ENCODE data around the gene CDC37. TPM values are rescaled to one million over a fixed set of nuclear protein-coding genes. Genes with fewer than 3 reads are reported as not detected.
"Not testable (repeated sequence)": the region's sequence is repeated elsewhere in the genome, so short reads cannot be mapped to it uniquely, and the experiment has no call there.

CDC37 gene
- total RNA-seq, 2 donors from 2014 or later = 128 to 286 TPM

DNA sequence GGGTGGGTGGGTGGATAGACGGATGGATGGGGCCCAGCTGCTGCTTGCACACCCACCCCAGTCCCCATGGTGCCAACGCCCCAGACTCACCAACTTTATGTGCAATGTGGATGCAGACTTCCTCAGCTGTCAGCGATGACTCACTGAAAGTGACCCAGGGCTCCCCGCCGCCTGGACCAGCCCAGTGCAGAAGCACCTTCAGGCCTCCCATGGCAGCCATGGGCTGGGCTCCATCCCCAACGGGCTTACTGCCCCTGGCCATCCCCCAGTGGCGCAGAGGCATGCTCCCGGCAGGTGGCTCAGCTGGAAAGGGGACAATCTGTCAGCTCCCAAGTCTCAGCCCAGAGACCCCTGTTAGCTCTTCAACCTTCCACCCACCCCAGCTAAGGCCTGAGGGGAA is 25.2 kb downstream of the CDC37 start:
- Histone ChIP-seq H3K27me3 (no peaks in the 10 kb centered on the region), H3K4me3 (no peak overlapping the region), H3K36me3 (peaks cover 5% of the 10 kb centered on the region), H3K9me3 (no peaks in the 10 kb centered on the region), H3K4me1 (peaks cover 8% of the 10 kb centered on the region), H3K27ac (no peak overlapping the region), H3K9ac (ENCODE audit: low read depth in 2 of 2, low read length in 2 of 2) (no peak overlapping the region)
- TF ChIP-seq, protein P1, sequence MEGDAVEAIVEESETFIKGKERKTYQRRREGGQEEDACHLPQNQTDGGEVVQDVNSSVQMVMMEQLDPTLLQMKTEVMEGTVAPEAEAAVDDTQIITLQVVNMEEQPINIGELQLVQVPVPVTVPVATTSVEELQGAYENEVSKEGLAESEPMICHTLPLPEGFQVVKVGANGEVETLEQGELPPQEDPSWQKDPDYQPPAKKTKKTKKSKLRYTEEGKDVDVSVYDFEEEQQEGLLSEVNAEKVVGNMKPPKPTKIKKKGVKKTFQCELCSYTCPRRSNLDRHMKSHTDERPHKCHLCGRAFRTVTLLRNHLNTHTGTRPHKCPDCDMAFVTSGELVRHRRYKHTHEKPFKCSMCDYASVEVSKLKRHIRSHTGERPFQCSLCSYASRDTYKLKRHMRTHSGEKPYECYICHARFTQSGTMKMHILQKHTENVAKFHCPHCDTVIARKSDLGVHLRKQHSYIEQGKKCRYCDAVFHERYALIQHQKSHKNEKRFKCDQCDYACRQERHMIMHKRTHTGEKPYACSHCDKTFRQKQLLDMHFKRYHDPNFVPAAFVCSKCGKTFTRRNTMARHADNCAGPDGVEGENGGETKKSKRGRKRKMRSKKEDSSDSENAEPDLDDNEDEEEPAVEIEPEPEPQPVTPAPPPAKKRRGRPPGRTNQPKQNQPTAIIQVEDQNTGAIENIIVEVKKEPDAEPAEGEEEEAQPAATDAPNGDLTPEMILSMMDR (IDR thresholded peaks at IDR 0.05) = no peak
- intact Hi-C loops (cut with DNase I) = no loop called here
- no peak for DNase-seq

DNA sequence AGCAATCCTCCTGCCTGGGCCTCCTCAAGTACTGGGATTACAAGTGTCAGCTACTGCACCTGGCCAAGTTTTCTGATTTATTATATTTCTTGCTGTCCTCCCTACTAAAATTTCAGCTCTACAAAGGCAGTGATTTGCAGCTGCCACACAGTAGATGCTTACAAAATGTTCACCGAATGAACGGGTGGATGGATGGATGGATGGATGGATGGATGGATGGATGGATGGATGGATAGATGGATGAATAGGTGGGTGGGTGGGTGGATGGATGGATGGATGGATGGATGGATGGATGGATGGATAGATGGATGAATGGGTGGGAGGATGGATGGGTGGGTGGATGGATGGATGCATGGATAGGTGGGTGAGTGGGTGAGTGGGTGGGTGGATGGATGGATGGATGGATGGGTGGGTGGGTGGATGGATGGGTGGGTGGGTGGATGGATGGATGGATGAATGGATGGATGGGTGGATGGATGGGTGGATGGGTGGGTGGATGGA is 26.2 kb downstream of the CDC37 start:
- H3K4me1 ChIP-seq; H3K4me3 ChIP-seq; H3K27me3 ChIP-seq; H3K27ac ChIP-seq; H3K9ac ChIP-seq (ENCODE audit: low read depth in 2 of 2, low read length in 2 of 2); H3K36me3 ChIP-seq; intact Hi-C loops (cut with DNase I); H3K9me3 ChIP-seq; DNase-seq: not testable (repeated sequence)

DNA sequence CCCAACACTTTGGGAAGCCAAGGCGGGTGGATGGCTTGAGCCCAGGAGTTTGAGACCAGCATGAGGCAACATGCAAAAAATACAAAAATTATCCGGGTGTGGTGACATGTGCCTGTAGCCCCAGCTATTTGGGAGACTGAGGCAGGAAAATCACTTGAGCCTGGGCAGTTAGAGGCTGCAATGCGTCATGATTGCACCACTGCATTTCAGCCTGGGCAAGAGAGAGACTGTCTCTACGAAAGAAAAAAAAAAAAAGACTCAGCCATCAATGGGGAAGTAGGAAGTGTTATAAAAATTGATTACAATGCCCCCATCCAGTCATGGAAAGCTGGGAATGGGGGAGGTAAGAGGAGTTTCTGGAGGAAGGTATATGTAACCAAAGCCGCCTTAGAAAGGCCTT is 28.4 kb downstream of the CDC37 start:
- no peaks in the 10 kb centered on the region for H3K9me3 ChIP-seq
- intact Hi-C loops (cut with DNase I) = no loop called here
- no peak for DNase-seq
- H3K4me1 ChIP-seq = peaks cover 8% of the 10 kb centered on the region
- TF ChIP-seq, protein P1 (IDR thresholded peaks at IDR 0.05) = no peak
- H3K4me3 ChIP-seq = no peak overlapping the region
- peaks cover 5% of the 10 kb centered on the region for H3K36me3 ChIP-seq
- H3K27ac ChIP-seq = no peak overlapping the region
- H3K9ac ChIP-seq (ENCODE audit: low read depth in 2 of 2, low read length in 2 of 2) = no peak overlapping the region
- H3K27me3 ChIP-seq = no peaks in the 10 kb centered on the region

DNA sequence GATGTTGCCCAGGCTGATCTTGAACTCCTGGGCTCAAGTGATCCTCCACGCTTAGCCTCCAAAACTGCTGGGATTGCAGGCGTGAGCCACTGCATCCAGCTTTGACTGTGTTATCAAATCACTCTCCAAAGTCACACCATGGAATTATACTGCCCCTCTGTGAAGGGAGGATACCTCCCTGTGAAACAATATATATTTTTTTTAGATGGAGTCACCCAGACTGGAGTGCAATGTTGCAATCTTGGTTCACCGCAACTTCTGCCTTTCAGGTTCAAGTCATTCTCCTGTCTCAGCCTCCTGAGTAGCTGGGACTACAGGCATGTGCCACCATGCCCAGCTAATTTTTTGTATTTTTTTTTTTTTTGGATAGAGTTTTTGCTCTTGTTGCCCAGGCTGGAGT is 30.7 kb downstream of the CDC37 start:
- Histone ChIP-seq H3K9me3 (no peaks in the 10 kb centered on the region), H3K4me3 (no peak overlapping the region), H3K27me3 (no peaks in the 10 kb centered on the region), H3K36me3 (peaks cover 5% of the 10 kb centered on the region), H3K4me1 (no peaks in the 10 kb centered on the region), H3K27ac (no peak overlapping the region), H3K9ac (ENCODE audit: low read depth in 2 of 2, low read length in 2 of 2) (no peak overlapping the region)
- TF ChIP-seq, protein P1 (IDR thresholded peaks at IDR 0.05) = no peak
- intact Hi-C loops (cut with DNase I) = no loop called here
- DNase-seq = no peak

DNA sequence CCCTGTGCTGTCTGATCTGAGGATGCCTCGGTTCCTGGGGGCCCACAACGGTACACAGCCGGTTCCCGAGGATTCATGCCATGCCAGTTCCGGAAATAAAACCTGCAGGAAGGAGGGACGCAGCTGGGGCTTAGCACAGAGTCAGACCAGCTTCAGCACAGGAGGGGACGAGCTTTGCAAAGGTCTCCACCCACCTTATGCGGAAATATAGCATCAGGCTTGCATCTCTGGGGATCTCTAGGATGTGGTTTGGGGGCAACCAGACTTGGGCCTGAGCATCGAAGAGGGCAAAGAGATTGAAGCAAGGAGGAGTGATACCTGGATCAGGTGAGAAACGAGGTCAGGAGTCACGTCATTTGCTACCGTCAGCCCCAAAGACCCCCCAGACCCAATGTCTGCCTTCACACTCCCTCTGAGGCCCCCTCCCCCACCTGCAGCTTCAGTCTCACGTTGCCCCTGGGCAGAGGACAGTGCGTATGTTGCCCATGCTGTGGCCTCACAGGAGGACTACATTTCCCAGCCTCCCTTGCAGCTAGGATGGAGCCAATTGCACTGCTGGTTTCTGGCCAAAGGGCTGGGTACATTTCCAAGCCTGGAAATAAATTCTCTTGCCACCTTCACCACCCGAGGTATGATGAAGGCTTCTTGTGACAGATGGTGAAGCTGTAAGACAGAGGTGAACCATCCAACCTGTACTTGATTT is 35.1 kb downstream of the CDC37 start:
- Histone ChIP-seq H3K9me3 (no peaks in the 10 kb centered on the region), H3K9ac (ENCODE audit: low read depth in 2 of 2, low read length in 2 of 2) (no peak overlapping the region), H3K4me1 (no peaks in the 10 kb centered on the region), H3K27me3 (no peaks in the 10 kb centered on the region), H3K36me3 (peaks cover 12% of the 10 kb centered on the region), H3K4me3 (no peak overlapping the region), H3K27ac (no peak overlapping the region)
- DNase-seq = no peak
- TF ChIP-seq, protein P1 (IDR thresholded peaks at IDR 0.05) = no peak
- intact Hi-C loops (cut with DNase I) = no loop called here

DNA sequence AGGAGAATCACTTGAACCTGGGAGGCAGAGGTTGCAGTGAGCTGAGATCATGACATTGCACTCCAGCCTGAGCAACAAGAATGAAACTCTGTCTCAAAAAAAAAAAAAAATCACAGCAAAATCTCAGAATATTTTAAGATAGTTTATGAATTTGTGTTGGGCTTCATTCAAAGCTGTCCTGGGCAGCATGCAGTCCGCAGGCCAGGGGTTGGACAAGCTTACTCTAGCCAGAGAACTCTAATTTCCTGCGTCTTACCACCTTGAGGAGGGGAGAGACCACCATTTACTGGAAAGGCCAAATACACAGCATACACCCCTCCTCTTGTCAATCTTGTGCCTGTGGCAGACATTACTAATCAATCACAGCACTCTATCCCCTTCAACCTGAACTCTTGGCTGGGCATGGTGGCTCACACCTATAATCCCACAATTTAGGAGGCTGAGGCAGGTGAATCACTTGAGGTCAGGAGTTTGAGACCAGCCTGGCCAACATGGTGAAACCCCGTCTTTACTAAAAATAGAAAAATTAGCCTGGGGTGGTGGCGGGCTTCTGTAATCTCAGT is 36.3 kb downstream of the CDC37 start:
- intact Hi-C loops (cut with DNase I); H3K9me3 ChIP-seq; H3K27me3 ChIP-seq; H3K9ac ChIP-seq (ENCODE audit: low read depth in 2 of 2, low read length in 2 of 2); H3K4me3 ChIP-seq; DNase-seq; H3K27ac ChIP-seq; H3K4me1 ChIP-seq: not testable (repeated sequence)
- H3K36me3 ChIP-seq = peaks cover 12% of the 10 kb centered on the region
